Measurements from ENCODE around the gene SPI1. TPM values are rescaled to one million over a fixed set of nuclear protein-coding genes. Genes with fewer than 3 reads are reported as not detected.

SPI1 gene
- total RNA-seq, 1 experiment from 2014 or later, result 0.31 TPM

DNA sequence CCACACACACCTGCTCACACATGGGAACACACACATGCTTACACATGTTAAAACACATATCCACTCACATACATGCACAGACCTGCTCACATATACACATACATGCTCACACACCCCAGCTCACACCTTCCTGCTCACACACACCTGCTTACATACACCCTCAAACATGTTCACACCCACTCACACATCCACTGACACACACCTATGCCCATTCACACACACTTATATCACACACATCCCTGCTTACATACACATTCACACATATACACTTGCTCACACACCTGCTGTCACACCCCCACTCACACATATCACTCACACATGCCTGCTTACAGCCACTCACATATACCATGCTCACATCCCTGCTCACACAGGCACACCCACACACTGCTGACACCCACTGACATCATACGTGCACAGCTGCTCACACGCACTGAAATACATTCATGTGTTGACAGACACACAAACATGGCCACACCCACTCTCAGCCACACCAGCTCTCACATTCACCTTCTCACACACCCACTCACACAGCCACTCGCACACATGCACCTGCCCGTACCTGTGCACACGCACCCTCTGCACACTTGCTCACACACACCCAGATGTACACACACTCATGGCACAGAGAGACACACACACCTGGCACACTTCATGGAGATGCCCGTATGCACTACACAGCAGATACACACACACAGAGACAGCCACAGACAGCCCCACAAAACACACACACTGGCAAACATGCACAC lies 20.2 kb downstream of the SPI1 start:
- intact Hi-C loops (cut with micrococcal nuclease; ENCODE audit: unreplicated experiment) (loop anchor here (10.0 kb wide), 2 partner anchors 103 to 183 kb away; partner anchors contain the start of genes ARFGAP2 and NR1H3), in situ Hi-C loops (cut with HindIII; ENCODE audit: low pct_unique_long_range_greater_than_20kb, low sequenced_read_pairs) (no loop called here)
- BruUV-seq (replicated peaks), result no TSS peak

DNA sequence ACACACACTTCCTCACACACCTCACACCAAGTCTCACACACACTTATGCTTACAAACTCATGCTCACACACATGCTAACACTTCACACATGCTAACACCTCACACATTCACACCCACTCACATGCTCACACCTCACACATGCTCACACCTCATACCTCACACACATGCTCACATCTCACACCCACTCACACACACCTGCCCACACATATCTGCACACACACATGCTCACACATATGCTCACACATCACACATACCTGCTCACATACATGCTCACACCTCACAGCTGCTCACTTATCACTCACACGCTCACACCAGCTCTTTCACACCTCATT lies 21.4 kb downstream of the SPI1 start:
- H3K4me3 ChIP-seq (ENCODE audit: low read depth in 2 of 2, low read length in 2 of 2), result no peak overlapping the region
- no peaks in the 10 kb centered on the region for H3K9me3 ChIP-seq (ENCODE audit: control insufficient read depth, insufficient read depth, low read depth, low read length)
- POLR2A ChIA-PET, result no interaction called here
- no peaks in the 10 kb centered on the region for H3K27me3 ChIP-seq (ENCODE audit: control insufficient read depth, insufficient read depth, low read length)
- CTCF ChIA-PET, result no interaction called here
- H3K4me1 ChIP-seq (ENCODE audit: control insufficient read depth, insufficient read depth, low read length), result no peaks in the 10 kb centered on the region
- BruUV-seq (replicated peaks), result no TSS peak
- no peaks in the 10 kb centered on the region for H3K36me3 ChIP-seq (ENCODE audit: control insufficient read depth, insufficient read depth, low read length)
- ATAC-seq (no peak), DNase-seq (ENCODE audit: low read depth, low spot score) (no peak)
- in situ Hi-C loops (cut with HindIII; ENCODE audit: low pct_unique_long_range_greater_than_20kb, low sequenced_read_pairs), result no loop called here
- intact Hi-C loops (cut with micrococcal nuclease; ENCODE audit: unreplicated experiment), result loop anchor here (10.0 kb wide), 2 partner anchors 102 to 182 kb away; partner anchors contain the start of genes ARFGAP2 and NR1H3
- H3K27ac ChIP-seq (ENCODE audit: low read length), result no peak overlapping the region
- TF ChIP-seq, protein P1, sequence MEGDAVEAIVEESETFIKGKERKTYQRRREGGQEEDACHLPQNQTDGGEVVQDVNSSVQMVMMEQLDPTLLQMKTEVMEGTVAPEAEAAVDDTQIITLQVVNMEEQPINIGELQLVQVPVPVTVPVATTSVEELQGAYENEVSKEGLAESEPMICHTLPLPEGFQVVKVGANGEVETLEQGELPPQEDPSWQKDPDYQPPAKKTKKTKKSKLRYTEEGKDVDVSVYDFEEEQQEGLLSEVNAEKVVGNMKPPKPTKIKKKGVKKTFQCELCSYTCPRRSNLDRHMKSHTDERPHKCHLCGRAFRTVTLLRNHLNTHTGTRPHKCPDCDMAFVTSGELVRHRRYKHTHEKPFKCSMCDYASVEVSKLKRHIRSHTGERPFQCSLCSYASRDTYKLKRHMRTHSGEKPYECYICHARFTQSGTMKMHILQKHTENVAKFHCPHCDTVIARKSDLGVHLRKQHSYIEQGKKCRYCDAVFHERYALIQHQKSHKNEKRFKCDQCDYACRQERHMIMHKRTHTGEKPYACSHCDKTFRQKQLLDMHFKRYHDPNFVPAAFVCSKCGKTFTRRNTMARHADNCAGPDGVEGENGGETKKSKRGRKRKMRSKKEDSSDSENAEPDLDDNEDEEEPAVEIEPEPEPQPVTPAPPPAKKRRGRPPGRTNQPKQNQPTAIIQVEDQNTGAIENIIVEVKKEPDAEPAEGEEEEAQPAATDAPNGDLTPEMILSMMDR (IDR thresholded peaks at IDR 0.05), result no peak
- no peak for TF ChIP-seq SIN3A (IDR thresholded peaks at IDR 0.05; ENCODE audit: borderline replicate concordance, insufficient read depth, low read depth, low read length)
- TF ChIP-seq, protein P2, sequence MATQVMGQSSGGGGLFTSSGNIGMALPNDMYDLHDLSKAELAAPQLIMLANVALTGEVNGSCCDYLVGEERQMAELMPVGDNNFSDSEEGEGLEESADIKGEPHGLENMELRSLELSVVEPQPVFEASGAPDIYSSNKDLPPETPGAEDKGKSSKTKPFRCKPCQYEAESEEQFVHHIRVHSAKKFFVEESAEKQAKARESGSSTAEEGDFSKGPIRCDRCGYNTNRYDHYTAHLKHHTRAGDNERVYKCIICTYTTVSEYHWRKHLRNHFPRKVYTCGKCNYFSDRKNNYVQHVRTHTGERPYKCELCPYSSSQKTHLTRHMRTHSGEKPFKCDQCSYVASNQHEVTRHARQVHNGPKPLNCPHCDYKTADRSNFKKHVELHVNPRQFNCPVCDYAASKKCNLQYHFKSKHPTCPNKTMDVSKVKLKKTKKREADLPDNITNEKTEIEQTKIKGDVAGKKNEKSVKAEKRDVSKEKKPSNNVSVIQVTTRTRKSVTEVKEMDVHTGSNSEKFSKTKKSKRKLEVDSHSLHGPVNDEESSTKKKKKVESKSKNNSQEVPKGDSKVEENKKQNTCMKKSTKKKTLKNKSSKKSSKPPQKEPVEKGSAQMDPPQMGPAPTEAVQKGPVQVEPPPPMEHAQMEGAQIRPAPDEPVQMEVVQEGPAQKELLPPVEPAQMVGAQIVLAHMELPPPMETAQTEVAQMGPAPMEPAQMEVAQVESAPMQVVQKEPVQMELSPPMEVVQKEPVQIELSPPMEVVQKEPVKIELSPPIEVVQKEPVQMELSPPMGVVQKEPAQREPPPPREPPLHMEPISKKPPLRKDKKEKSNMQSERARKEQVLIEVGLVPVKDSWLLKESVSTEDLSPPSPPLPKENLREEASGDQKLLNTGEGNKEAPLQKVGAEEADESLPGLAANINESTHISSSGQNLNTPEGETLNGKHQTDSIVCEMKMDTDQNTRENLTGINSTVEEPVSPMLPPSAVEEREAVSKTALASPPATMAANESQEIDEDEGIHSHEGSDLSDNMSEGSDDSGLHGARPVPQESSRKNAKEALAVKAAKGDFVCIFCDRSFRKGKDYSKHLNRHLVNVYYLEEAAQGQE (IDR thresholded peaks at IDR 0.05; ENCODE audit: insufficient read depth in 1 of 2, low read depth in 2 of 2, low read length in 1 of 2), result no peak
- no peak for TF ChIP-seq POLR2AphosphoS5 (IDR thresholded peaks at IDR 0.05; ENCODE audit: low read depth, low read length)
- no peak for TF ChIP-seq TCF7L2 (IDR thresholded peaks at IDR 0.05; ENCODE audit: low read depth, low read length)

More for the DNA sequence above, 20.2 kb downstream of the SPI1 start:
- H3K27me3 ChIP-seq (ENCODE audit: control insufficient read depth, insufficient read depth, low read length), result no peaks in the 10 kb centered on the region
- no peak overlapping the region for H3K27ac ChIP-seq (ENCODE audit: low read length)
- H3K36me3 ChIP-seq (ENCODE audit: control insufficient read depth, insufficient read depth, low read length), result no peaks in the 10 kb centered on the region
- no peaks in the 10 kb centered on the region for H3K9me3 ChIP-seq (ENCODE audit: control insufficient read depth, insufficient read depth, low read depth, low read length)
- CTCF ChIA-PET, result no interaction called here
- no peaks in the 10 kb centered on the region for H3K4me1 ChIP-seq (ENCODE audit: control insufficient read depth, insufficient read depth, low read length)
- DNase-seq (ENCODE audit: low read depth, low spot score) (no peak), ATAC-seq (no peak)
- H3K4me3 ChIP-seq (ENCODE audit: low read depth in 2 of 2, low read length in 2 of 2), result no peak overlapping the region
- no peak for TF ChIP-seq POLR2AphosphoS5 (IDR thresholded peaks at IDR 0.05; ENCODE audit: low read depth, low read length)
- TF ChIP-seq TCF7L2 (IDR thresholded peaks at IDR 0.05; ENCODE audit: low read depth, low read length), result no peak
- TF ChIP-seq, protein P1 (IDR thresholded peaks at IDR 0.05), result no peak
- no peak for TF ChIP-seq SIN3A (IDR thresholded peaks at IDR 0.05; ENCODE audit: borderline replicate concordance, insufficient read depth, low read depth, low read length)
- TF ChIP-seq, protein P2 (IDR thresholded peaks at IDR 0.05; ENCODE audit: insufficient read depth in 1 of 2, low read depth in 2 of 2, low read length in 1 of 2), result no peak
- POLR2A ChIA-PET, result no interaction called here
